PC-3 (cell line): Measurements from ENCODE around the gene SV2C. TPM values are rescaled to one million over a fixed set of nuclear protein-coding genes. Genes with fewer than 3 reads are reported as not detected.

Experiments used
- ATAC-seq: fragments of 200-7000 bp; cut with Tn5 transposase; 2 replicates; pipeline ENCODE4 v1.9.1; 2020; ENCODE audit warnings: mild to moderate bottlenecking, moderate library complexity
- BruUV-seq: library from RNA; stranded (reverse); fragments of 400-500 nt; replicated peaks from 2 replicates; lab custom pipeline; 2021; lab: Mats Ljungman, UMichigan
- CTCF ChIA-PET: fragments of 300-600 bp; sonication (Branson Sonifier 250); formaldehyde crosslinking; loops from one replicate; lab custom pipeline; 2022; ENCODE audit warnings: antibody characterized with exemption; lab: Charles Lee
- POLR2A ChIA-PET: fragments of 300-600 bp; sonication (Branson Sonifier 250); formaldehyde crosslinking; loops from one replicate; lab custom pipeline; 2022; ENCODE audit warnings: antibody characterized with exemption; ENCODE audit not compliant: unreplicated experiment; lab: Charles Lee
- DNase-seq: peaks from one replicate; pipeline ENCODE4 v3.0.0-alpha.2; 2015
- H2AFZ ChIP-seq: fragments of 300-600 bp; sonication (generic); 2 replicates; pipeline ENCODE4 v1.6.0; 2016; ENCODE audit warnings: antibody characterized with exemption, low read length
- H3F3A ChIP-seq: fragments of 300-600 bp; sonication (generic); one replicate; pipeline ENCODE4 v1.6.0; 2017; ENCODE audit warnings: antibody characterized with exemption, low read length, control low read depth, mild to moderate bottlenecking; ENCODE audit not compliant: unreplicated experiment
- H3K27ac ChIP-seq: fragments of 300-600 bp; sonication (generic); 2 replicates; pipeline ENCODE4 v1.5.1; 2016; ENCODE audit warnings: mild to moderate bottlenecking, low read length
- H3K27me3 ChIP-seq: fragments of 300-600 bp; sonication (generic); 2 replicates; pipeline ENCODE4 v1.6.1; 2016; ENCODE audit warnings: low read length, mixed read lengths
- H3K36me3 ChIP-seq: fragments of 300-600 bp; sonication (generic); 2 replicates; pipeline ENCODE4 v1.6.1; 2016; ENCODE audit warnings: low read depth, mixed run types, low read length, mixed read lengths
- H3K4me1 ChIP-seq: fragments of 300-600 bp; sonication (generic); 2 replicates; pipeline ENCODE4 v1.5.1; 2016; ENCODE audit warnings: low read length; ENCODE audit not compliant: insufficient read depth
- H3K4me2 ChIP-seq: fragments of 300-600 bp; sonication (generic); 2 replicates; pipeline ENCODE4 v1.6.0; 2016; ENCODE audit warnings: low read length
- H3K4me3 ChIP-seq: fragments of 300-600 bp; sonication (generic); 2 replicates; pipeline ENCODE4 v1.5.1; 2016; ENCODE audit warnings: mild to moderate bottlenecking, low read length, mixed read lengths
- H3K79me2 ChIP-seq: fragments of 300-600 bp; sonication (generic); 2 replicates; pipeline ENCODE4 v1.6.1; 2017; ENCODE audit warnings: low read length, mixed read lengths
- H3K9ac ChIP-seq: fragments of 300-600 bp; sonication (generic); 2 replicates; pipeline ENCODE4 v1.6.0; 2016; ENCODE audit warnings: mild to moderate bottlenecking, low read length
- H3K9me2 ChIP-seq: fragments of 300-600 bp; sonication (generic); replicated peaks from 2 replicates; pipeline ENCODE4 v1.6.1; 2016; ENCODE audit warnings: mixed run types, low read length, mixed read lengths
- H3K9me3 ChIP-seq: fragments of 300-600 bp; sonication (generic); 2 replicates; pipeline ENCODE4 v1.6.1; 2016; ENCODE audit warnings: low read length, mixed read lengths
- H4K20me1 ChIP-seq: fragments of 300-600 bp; sonication (generic); 2 replicates; pipeline ENCODE4 v1.6.1; 2016; ENCODE audit warnings: low read length, mixed read lengths
- EZH2 ChIP-seq: fragments of 300-600 bp; sonication (generic); IDR thresholded peaks from one replicate; pipeline ENCODE4 v1.6.1; 2017; ENCODE audit warnings: antibody characterized with exemption, mild to moderate bottlenecking, low read length; ENCODE audit not compliant: unreplicated experiment
- EZH2phosphoT487 ChIP-seq: fragments of 300-600 bp; sonication (generic); IDR thresholded peaks from 2 replicates; pipeline ENCODE4 v1.6.1; 2018; ENCODE audit warnings: mild to moderate bottlenecking, antibody characterized with exemption, low read length, borderline replicate concordance
- intact Hi-C: fragments of 100-400 bp; cut with micrococcal nuclease; formaldehyde crosslinking; loops from 2 replicates; pipeline ENCODE4 v1.9.0; 2023
- total RNA-seq: library from RNA; depleted of rRNA; stranded (reverse); fragments of >200 nt; gene quantifications from 2 replicates; pipeline ENCODE4 v1.2.3, GENCODE V29; 2014
- TF ChIP-seq, protein P1 (sequence below): fragments of 300-600 bp; sonication (generic); conservative IDR thresholded peaks from 2 replicates; pipeline ENCODE4 v1.5.1; 2017; ENCODE audit warnings: antibody characterized with exemption, low read depth, mild to moderate bottlenecking, low read length

The SV2C gene
- total RNA-seq, 1 experiment from 2014 or later: not detected

DNA sequence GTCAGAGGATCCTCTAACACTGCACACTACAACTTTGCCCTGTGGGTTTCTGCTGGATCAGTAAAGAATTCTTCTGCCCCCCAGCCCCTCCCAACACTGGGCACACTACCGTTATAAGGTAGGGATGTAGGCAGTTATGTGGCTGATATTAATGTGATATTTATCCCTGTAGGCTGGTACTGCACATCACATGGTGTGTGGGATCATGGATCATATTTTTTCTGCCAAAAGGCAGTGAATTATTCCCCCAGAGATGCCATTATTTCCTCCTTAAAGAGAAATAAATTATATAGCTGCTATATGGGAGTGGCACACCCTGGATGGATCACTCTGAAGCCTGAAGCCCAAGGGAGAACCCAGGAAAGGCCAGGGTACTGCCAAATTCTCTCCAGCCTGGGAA, 69.5 kb downstream of the SV2C start:
- no peaks in the 10 kb centered on the region for H3K79me2 ChIP-seq
- H3K4me1 ChIP-seq: no peaks in the 10 kb centered on the region
- no peak overlapping the region for H3K27ac ChIP-seq
- H3K36me3 ChIP-seq: no peaks in the 10 kb centered on the region
- H3K27me3 ChIP-seq: no peaks in the 10 kb centered on the region
- no peaks in the 10 kb centered on the region for H3F3A ChIP-seq
- H2AFZ ChIP-seq: no peak overlapping the region
- BruUV-seq: no TSS peak
- no peaks in the 10 kb centered on the region for H3K9me3 ChIP-seq
- no peak for DNase-seq
- H3K4me3 ChIP-seq: no peak overlapping the region
- TF ChIP-seq, protein P1, sequence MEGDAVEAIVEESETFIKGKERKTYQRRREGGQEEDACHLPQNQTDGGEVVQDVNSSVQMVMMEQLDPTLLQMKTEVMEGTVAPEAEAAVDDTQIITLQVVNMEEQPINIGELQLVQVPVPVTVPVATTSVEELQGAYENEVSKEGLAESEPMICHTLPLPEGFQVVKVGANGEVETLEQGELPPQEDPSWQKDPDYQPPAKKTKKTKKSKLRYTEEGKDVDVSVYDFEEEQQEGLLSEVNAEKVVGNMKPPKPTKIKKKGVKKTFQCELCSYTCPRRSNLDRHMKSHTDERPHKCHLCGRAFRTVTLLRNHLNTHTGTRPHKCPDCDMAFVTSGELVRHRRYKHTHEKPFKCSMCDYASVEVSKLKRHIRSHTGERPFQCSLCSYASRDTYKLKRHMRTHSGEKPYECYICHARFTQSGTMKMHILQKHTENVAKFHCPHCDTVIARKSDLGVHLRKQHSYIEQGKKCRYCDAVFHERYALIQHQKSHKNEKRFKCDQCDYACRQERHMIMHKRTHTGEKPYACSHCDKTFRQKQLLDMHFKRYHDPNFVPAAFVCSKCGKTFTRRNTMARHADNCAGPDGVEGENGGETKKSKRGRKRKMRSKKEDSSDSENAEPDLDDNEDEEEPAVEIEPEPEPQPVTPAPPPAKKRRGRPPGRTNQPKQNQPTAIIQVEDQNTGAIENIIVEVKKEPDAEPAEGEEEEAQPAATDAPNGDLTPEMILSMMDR: no peak
- H3K4me2 ChIP-seq: no peak overlapping the region
- intact Hi-C loops: no loop called here
- no peak overlapping the region for H3K9ac ChIP-seq
- H3K9me2 ChIP-seq: no peaks in the 10 kb centered on the region
- ChIA-PET POLR2A (no interaction called here), CTCF (no interaction called here)
- no peak for ATAC-seq
- no peaks in the 10 kb centered on the region for H4K20me1 ChIP-seq

- Histone ChIP-seq H3F3A (no peaks in the 10 kb centered on the region), H4K20me1 (no peaks in the 10 kb centered on the region), H3K9me2 (no peaks in the 10 kb centered on the region), H3K4me1 (no peaks in the 10 kb centered on the region), H2AFZ (no peak overlapping the region), H3K9ac (no peak overlapping the region), H3K9me3 (no peaks in the 10 kb centered on the region), H3K27ac (no peak overlapping the region), H3K27me3 (no peaks in the 10 kb centered on the region), H3K4me2 (no peak overlapping the region), H3K79me2 (no peaks in the 10 kb centered on the region), H3K36me3 (no peaks in the 10 kb centered on the region), H3K4me3 (no peak overlapping the region)
- no peak for DNase-seq
- TF ChIP-seq EZH2phosphoT487 (no peak), EZH2 (no peak)
- TF ChIP-seq, protein P1: no peak
- no TSS peak for BruUV-seq
- intact Hi-C loops: no loop called here
- ATAC-seq: no peak
- ChIA-PET CTCF (no interaction called here), POLR2A (no interaction called here)
Measured at GRCh38 chr5:76153271-76153670, 70.1 kb downstream of the SV2C start.

- Histone ChIP-seq H3F3A (no peaks in the 10 kb centered on the region), H3K4me3 (no peak overlapping the region), H3K9ac (no peak overlapping the region), H3K36me3 (no peaks in the 10 kb centered on the region), H3K4me1 (no peaks in the 10 kb centered on the region), H3K4me2 (no peak overlapping the region), H3K27me3 (no peaks in the 10 kb centered on the region), H3K9me3 (no peaks in the 10 kb centered on the region), H4K20me1 (no peaks in the 10 kb centered on the region), H3K27ac (no peak overlapping the region), H2AFZ (no peak overlapping the region), H3K9me2 (no peaks in the 10 kb centered on the region), H3K79me2 (no peaks in the 10 kb centered on the region)
- ChIA-PET CTCF (no interaction called here), POLR2A (no interaction called here)
- intact Hi-C loops: no loop called here
- TF ChIP-seq EZH2phosphoT487 (no peak), EZH2 (no peak)
- TF ChIP-seq, protein P1: no peak
- DNase-seq (no peak), ATAC-seq (no peak)
- BruUV-seq: no TSS peak
Measured at GRCh38 chr5:76154009-76154690, 71.0 kb downstream of the SV2C start.
